Immature natural killer cell (primary cell): Measurements from ENCODE around the gene ECHS1. TPM values are rescaled to one million over a fixed set of nuclear protein-coding genes. Genes with fewer than 3 reads are reported as not detected.
A peak's percentile ranks its signal among the peaks of the same experiment; 100 is the strongest.

Experiments
- DNase-seq, 3 donors: peaks; one replicate each; pipeline ENCODE4 v3.0.0; 2022; ENCODE audit warnings: mixed read lengths in 1 of 3
- H3K27ac Mint-ChIP-seq, 6 donors: one replicate each; pipeline ENCODE4 v1.8.0; 2020; ENCODE audit warnings: mixed read lengths in 6 of 6, mild to moderate bottlenecking in 5 of 6, inconsistent platforms in 4 of 6, moderate library complexity in 3 of 6
- H3K27me3 Mint-ChIP-seq, 3 donors: one replicate each; pipeline ENCODE4 v1.8.0; 2020 to 2021; ENCODE audit warnings: low read depth in 3 of 3, mild to moderate bottlenecking in 3 of 3, mixed read lengths in 3 of 3, moderate library complexity in 3 of 3, inconsistent platforms in 1 of 3
- H3K36me3 Mint-ChIP-seq, 3 donors: one replicate each; pipeline ENCODE4 v1.8.0; 2020; ENCODE audit warnings: mixed read lengths in 3 of 3, inconsistent platforms in 2 of 3, mild to moderate bottlenecking in 2 of 3
- H3K4me1 Mint-ChIP-seq, 2 donors: one replicate each; pipeline ENCODE4 v1.8.0; 2020; ENCODE audit warnings: inconsistent platforms in 2 of 2, mild to moderate bottlenecking in 2 of 2, mixed read lengths in 2 of 2, moderate library complexity in 1 of 2
- H3K4me3 Mint-ChIP-seq, 5 donors: one replicate each; pipeline ENCODE4 v1.8.0; 2020; ENCODE audit warnings: mild to moderate bottlenecking in 5 of 5, mixed read lengths in 5 of 5, inconsistent platforms in 3 of 5, moderate library complexity in 3 of 5
- H3K9me3 Mint-ChIP-seq, 6 donors: one replicate each; pipeline ENCODE4 v1.8.0; 2020; ENCODE audit warnings: mild to moderate bottlenecking in 6 of 6, mixed read lengths in 6 of 6, inconsistent platforms in 4 of 6, moderate library complexity in 3 of 6
- polyA plus RNA-seq, 3 donors: library from polyadenylated mRNA; unstranded; fragments of 300-500 nt; fragmentation: Illumina TruSeq; gene quantifications; one replicate each; pipeline ENCODE4 v1.2.3, GENCODE V29; 2021

The ECHS1 gene
- polyA plus RNA-seq, 3 donors from 2014 or later: 91.2 to 134 (median 118) TPM

- Mint-ChIP-seq H3K4me1 (peaks cover 37 to 53% of the 10 kb centered on the region in 2 donors), H3K27ac (peak overlapping the region in 3 of 6 donors; percentile 30 to 43 (median 31)), H3K36me3 (peaks cover 37 to 70% (median 42%) of the 10 kb centered on the region in 3 donors), H3K9me3 (peaks cover 0 to 6% (median 2%) of the 10 kb centered on the region in 6 donors), H3K4me3 (no peak overlapping the region), H3K27me3 (peaks cover 0 to 3% (median 2%) of the 10 kb centered on the region in 3 donors)
- DNase-seq: no peak
Observed at GRCh38 chr10:133405844-133406527, 32.8 kb upstream of the ECHS1 start.

- H3K36me3 Mint-ChIP-seq: peaks cover 30 to 68% (median 39%) of the 10 kb centered on the region in 3 donors
- peaks cover 44 to 58% of the 10 kb centered on the region in 2 donors for H3K4me1 Mint-ChIP-seq
- peak overlapping the region in 2 of 6 donors; percentile 1 to 3 for H3K27ac Mint-ChIP-seq
- H3K27me3 Mint-ChIP-seq: peaks cover 0 to 3% (median 2%) of the 10 kb centered on the region in 3 donors
- H3K9me3 Mint-ChIP-seq: no peaks in the 10 kb centered on the region
- H3K4me3 Mint-ChIP-seq: no peak overlapping the region
- no peak for DNase-seq
Observed at GRCh38 chr10:133405272-133405671, 32.1 kb upstream of the ECHS1 start.

- H3K4me3 Mint-ChIP-seq: peak overlapping the region in 1 of 5 donors; percentile 7
- peaks cover 49 to 50% of the 10 kb centered on the region in 2 donors for H3K4me1 Mint-ChIP-seq
- no peaks in the 10 kb centered on the region for H3K9me3 Mint-ChIP-seq
- peak overlapping the region in 2 of 6 donors; percentile 50 to 53 for H3K27ac Mint-ChIP-seq
- peaks cover 18 to 55% (median 29%) of the 10 kb centered on the region in 3 donors for H3K36me3 Mint-ChIP-seq
- DNase-seq: no peak
- H3K27me3 Mint-ChIP-seq: peaks cover 0 to 3% (median 2%) of the 10 kb centered on the region in 3 donors
Observed at GRCh38 chr10:133403784-133404183, 30.6 kb upstream of the ECHS1 start.

GRCh38 chr10:133403359-133403758 is 30.2 kb upstream of the ECHS1 start:
- H3K4me1 Mint-ChIP-seq: peaks cover 45 to 47% of the 10 kb centered on the region in 2 donors
- H3K4me3 Mint-ChIP-seq: peak overlapping the region in 1 of 5 donors; percentile 7
- no peak for DNase-seq
- H3K9me3 Mint-ChIP-seq: no peaks in the 10 kb centered on the region
- H3K27me3 Mint-ChIP-seq: peaks cover 0 to 3% (median 2%) of the 10 kb centered on the region in 3 donors
- H3K27ac Mint-ChIP-seq: peak overlapping the region in 2 of 6 donors; percentile 50 to 53
- H3K36me3 Mint-ChIP-seq: peaks cover 15 to 50% (median 29%) of the 10 kb centered on the region in 3 donors

- H3K4me1 Mint-ChIP-seq: peaks cover 37 to 50% of the 10 kb centered on the region in 2 donors
- peak overlapping the region in 2 of 5 donors; percentile 54 to 58 for H3K4me3 Mint-ChIP-seq
- H3K27me3 Mint-ChIP-seq: peaks cover 0 to 3% (median 2%) of the 10 kb centered on the region in 3 donors
- H3K27ac Mint-ChIP-seq: peak overlapping the region in 4 of 6 donors; percentile 66 to 90 (median 82)
- DNase-seq: no peak
- H3K9me3 Mint-ChIP-seq: no peaks in the 10 kb centered on the region
- peaks cover 7 to 48% (median 25%) of the 10 kb centered on the region in 3 donors for H3K36me3 Mint-ChIP-seq
Observed at GRCh38 chr10:133401981-133402725, 29.0 kb upstream of the ECHS1 start.

- H3K4me3 Mint-ChIP-seq: peak overlapping the region; percentile 69 to 82 (median 76)
- H3K4me1 Mint-ChIP-seq: peaks cover 43 to 50% of the 10 kb centered on the region in 2 donors
- DNase-seq: no peak
- H3K9me3 Mint-ChIP-seq: no peaks in the 10 kb centered on the region
- H3K36me3 Mint-ChIP-seq: peaks cover 7 to 44% (median 25%) of the 10 kb centered on the region in 3 donors
- H3K27me3 Mint-ChIP-seq: peaks cover 0 to 3% (median 2%) of the 10 kb centered on the region in 3 donors
- peak overlapping the region; percentile 66 to 92 (median 89) for H3K27ac Mint-ChIP-seq
Observed at GRCh38 chr10:133401500-133401899, 28.3 kb upstream of the ECHS1 start.

GRCh38 chr10:133400624-133401424 is 27.7 kb upstream of the ECHS1 start:
- DNase-seq: peak; percentile 27 to 37 (median 33)
- Mint-ChIP-seq H3K4me1 (peaks cover 40 to 46% of the 10 kb centered on the region in 2 donors), H3K36me3 (peaks cover 7 to 39% (median 25%) of the 10 kb centered on the region in 3 donors), H3K4me3 (peak overlapping the region; percentile 69 to 82 (median 76)), H3K27ac (peak overlapping the region; percentile 66 to 92 (median 89)), H3K27me3 (peaks cover 0 to 3% (median 2%) of the 10 kb centered on the region in 3 donors), H3K9me3 (no peaks in the 10 kb centered on the region)

- H3K27me3 Mint-ChIP-seq: peaks cover 0 to 3% (median 3%) of the 10 kb centered on the region in 3 donors
Observed at GRCh38 chr10:133399123-133399601, 26.0 kb upstream of the ECHS1 start.

GRCh38 chr10:133397938-133398337 is 24.8 kb upstream of the ECHS1 start:
- peaks cover 0 to 18% (median 11%) of the 10 kb centered on the region in 3 donors for H3K36me3 Mint-ChIP-seq
- peak overlapping the region in 1 of 6 donors; percentile 40 for H3K27ac Mint-ChIP-seq
- no peak overlapping the region for H3K4me3 Mint-ChIP-seq
- no peaks in the 10 kb centered on the region for H3K9me3 Mint-ChIP-seq
- peaks cover 0 to 3% (median 2%) of the 10 kb centered on the region in 3 donors for H3K27me3 Mint-ChIP-seq
- peaks cover 37 to 47% of the 10 kb centered on the region in 2 donors for H3K4me1 Mint-ChIP-seq
- DNase-seq: no peak

More at GRCh38 chr10:133399123-133399601, 26.0 kb upstream of the ECHS1 start:
- peaks cover 42 to 48% of the 10 kb centered on the region in 2 donors for H3K4me1 Mint-ChIP-seq
- DNase-seq: no peak
- peaks cover 3 to 26% (median 17%) of the 10 kb centered on the region in 3 donors for H3K36me3 Mint-ChIP-seq
- H3K9me3 Mint-ChIP-seq: no peaks in the 10 kb centered on the region
- H3K4me3 Mint-ChIP-seq: no peak overlapping the region
- H3K27ac Mint-ChIP-seq: no peak overlapping the region

GRCh38 chr10:133396035-133396624 is 23.0 kb upstream of the ECHS1 start:
- Mint-ChIP-seq H3K4me3 (peak overlapping the region in 3 of 5 donors; percentile 7 to 91 (median 90)), H3K36me3 (peaks cover 0 to 12% (median 6%) of the 10 kb centered on the region in 3 donors), H3K4me1 (peaks cover 39 to 49% of the 10 kb centered on the region in 2 donors), H3K27me3 (peaks cover 0 to 4% (median 3%) of the 10 kb centered on the region in 3 donors), H3K27ac (peak overlapping the region in 1 of 6 donors; percentile 12), H3K9me3 (no peaks in the 10 kb centered on the region)
- no peak for DNase-seq

- Mint-ChIP-seq H3K27me3 (peaks cover 0 to 8% (median 5%) of the 10 kb centered on the region in 3 donors), H3K4me1 (peaks cover 43 to 51% of the 10 kb centered on the region in 2 donors), H3K27ac (peak overlapping the region; percentile 75 to 96 (median 91)), H3K9me3 (no peaks in the 10 kb centered on the region), H3K36me3 (peaks cover 0 to 6% (median 0%) of the 10 kb centered on the region in 3 donors), H3K4me3 (peak overlapping the region; percentile 90 to 93 (median 91))
- DNase-seq: no peak
Observed at GRCh38 chr10:133394801-133395221, 21.7 kb upstream of the ECHS1 start.

- Mint-ChIP-seq H3K36me3 (peaks cover 0 to 6% (median 0%) of the 10 kb centered on the region in 3 donors), H3K4me1 (peaks cover 48 to 52% of the 10 kb centered on the region in 2 donors), H3K9me3 (no peaks in the 10 kb centered on the region), H3K27ac (peak within 1 kb of the TSS; percentile 75 to 96 (median 91)), H3K4me3 (peak within 1 kb of the TSS; percentile 90 to 93 (median 91)), H3K27me3 (peaks cover 2 to 10% (median 9%) of the 10 kb centered on the region in 3 donors)
- peak; percentile 93 to 94 (median 93) for DNase-seq
Observed at GRCh38 chr10:133394064-133394663, 21.0 kb upstream of the ECHS1 start, which contains the start of gene MTG1. Gene MTG1, plus strand, starts transcription at chr10:133394157. Its CDS starts 64 bp downstream, at chr10:133394221.
